GM12864 (cell line): ENCODE results near the gene MYO1A.
"Not testable (repeated sequence)": the region's sequence is repeated elsewhere in the genome, so short reads cannot be mapped to it uniquely, and the experiment has no call there.

Experiments
- DNase-seq: peaks from one replicate; pipeline ENCODE4 v3.0.0-alpha.2; 2011; ENCODE audit warnings: low read depth
- H3K4me3 ChIP-seq: 2 replicates; pipeline ENCODE4 v1.5.1; 2011; ENCODE audit warnings: mild to moderate bottlenecking, low read depth, low read length, control low read depth
- CTCF ChIP-seq: IDR thresholded peaks from 2 replicates; pipeline ENCODE4 v1.5.1; 2011; ENCODE audit warnings: low read depth, mild to moderate bottlenecking, moderate library complexity, low read length, control low read depth, inconsistent platforms; ENCODE audit errors: missing control alignments

MYO1A gene

DNA sequence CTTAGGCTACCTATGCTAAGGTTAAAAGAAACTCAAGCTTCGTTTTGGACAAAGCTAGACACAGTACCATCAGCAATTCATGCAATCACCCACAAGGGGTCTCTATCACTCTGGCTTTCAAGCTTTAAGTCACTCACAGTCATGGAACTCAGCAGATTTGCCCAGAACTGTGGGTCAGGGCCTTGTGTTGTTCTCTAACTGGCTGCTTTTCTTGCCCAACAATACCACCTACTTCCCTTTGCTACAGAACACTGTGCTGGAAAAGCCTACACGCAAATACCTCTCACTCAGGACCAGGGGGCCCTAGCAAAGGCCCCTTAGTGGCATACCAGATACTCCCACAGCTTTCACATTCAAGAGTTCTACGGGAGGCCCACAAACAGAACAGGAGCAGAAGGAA lies 19.6 kb upstream of the MYO1A start:
- no peak overlapping the region for H3K4me3 ChIP-seq
- peak; percentile 69 for DNase-seq
- peak; percentile 89 for TF ChIP-seq CTCF

DNA sequence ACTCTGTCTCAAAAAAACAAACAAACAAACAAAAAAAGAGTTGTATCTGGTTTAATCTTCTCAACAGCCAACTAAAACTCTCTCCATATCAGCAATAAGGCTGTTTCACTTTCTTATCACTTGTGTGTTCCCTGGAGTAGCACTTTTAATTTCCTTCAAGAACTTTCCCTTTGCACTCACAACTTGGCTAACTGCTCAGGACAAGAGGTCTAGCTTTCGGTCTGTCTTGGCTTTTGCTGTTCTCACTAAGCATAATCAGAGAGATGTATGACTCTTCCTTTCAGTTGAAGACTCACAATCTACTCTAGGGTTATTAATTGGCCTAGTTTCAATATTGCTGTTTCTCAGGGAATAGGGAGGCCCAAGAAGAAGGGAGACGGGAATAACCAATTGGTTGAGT lies 16.3 kb upstream of the MYO1A start:
- DNase-seq = no peak
- TF ChIP-seq CTCF = no peak

DNA sequence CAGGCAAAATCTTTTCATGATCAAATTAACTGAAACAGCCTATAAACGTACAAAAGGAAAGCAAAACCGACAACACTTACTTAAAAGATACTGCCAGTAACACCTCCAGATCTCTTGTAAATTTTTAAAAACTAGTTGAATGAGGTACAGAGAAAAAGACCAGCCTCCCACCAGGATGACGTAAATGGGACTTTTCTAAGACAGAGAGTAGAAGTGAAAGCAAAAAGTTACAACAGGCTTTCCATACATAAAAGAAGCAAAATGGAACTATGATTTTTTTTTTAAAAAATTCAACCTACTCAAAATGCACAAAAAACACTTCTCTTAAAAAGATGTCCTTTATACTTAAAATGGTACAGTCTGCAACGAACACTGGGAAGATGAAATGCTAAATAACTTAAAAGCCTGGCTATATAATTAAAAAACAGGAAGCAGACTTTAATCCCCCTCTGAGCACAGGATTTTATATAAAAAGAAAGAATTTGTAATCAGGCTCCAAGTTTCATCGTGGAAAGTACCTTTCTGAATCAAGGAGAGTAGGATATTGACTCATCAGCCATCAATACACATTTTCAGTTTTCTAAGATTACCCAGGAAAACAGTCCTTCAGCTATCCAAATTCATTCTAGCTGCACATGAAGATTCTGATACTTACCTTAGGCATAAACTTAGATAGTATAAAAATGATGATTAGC lies 14.2 kb upstream of the MYO1A start:
- TF ChIP-seq CTCF = no peak
- no peak for DNase-seq
- no peak overlapping the region; the same call in 1 of the 2 replicates for H3K4me3 ChIP-seq

More for the DNA sequence above, 16.3 kb upstream of the MYO1A start:
- no peak overlapping the region for H3K4me3 ChIP-seq

DNA sequence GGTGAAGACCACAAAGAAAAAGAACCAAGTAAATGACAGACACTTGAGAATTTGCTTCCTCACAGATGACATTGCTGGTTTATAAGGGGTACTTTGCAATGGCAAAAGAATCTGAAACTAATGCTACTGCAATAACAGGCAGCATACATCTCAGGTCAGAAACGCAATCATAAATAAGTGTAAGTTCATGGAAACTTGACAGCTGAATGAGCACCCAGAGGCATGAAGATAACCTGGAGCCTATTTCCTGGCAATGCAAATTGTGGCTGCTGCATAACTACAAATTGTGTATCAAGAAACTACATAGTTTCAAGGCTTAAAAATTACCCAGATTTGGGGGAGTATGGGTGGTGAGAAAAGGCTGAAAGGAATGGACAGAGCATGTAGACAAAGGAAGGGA lies 8.5 kb upstream of the MYO1A start:
- no peak for TF ChIP-seq CTCF
- H3K4me3 ChIP-seq = no peak overlapping the region
- DNase-seq = no peak

GRCh38 chr12:57057067-57057751 lies 7.3 kb upstream of the MYO1A start:
- DNase-seq = no peak
- TF ChIP-seq CTCF = no peak
- H3K4me3 ChIP-seq = no peak overlapping the region

DNA sequence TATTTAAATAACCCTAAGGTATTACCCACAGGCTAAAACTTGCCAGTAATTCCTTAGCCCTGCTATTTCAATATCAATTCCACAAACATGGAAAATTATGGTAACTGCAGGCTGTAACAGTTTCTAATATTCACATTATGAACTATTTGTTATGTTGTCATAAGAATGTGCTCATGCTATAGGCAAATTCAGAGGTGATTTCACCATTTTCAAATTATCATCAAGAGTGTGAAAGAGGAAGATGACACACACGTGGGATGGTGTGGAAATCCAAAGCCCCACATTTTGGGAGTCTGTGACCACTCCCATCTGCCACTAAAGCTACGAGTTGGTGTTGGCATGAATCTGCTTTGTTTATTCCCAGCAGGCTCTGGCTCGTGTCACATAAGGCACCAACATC lies 5.9 kb upstream of the MYO1A start:
- H3K4me3 ChIP-seq = no peak overlapping the region
- no peak for DNase-seq
- no peak for TF ChIP-seq CTCF

- not testable (repeated sequence) for H3K4me3 ChIP-seq, DNase-seq
Measured at GRCh38 chr12:57053901-57054300, 4.0 kb upstream of the MYO1A start.

DNA sequence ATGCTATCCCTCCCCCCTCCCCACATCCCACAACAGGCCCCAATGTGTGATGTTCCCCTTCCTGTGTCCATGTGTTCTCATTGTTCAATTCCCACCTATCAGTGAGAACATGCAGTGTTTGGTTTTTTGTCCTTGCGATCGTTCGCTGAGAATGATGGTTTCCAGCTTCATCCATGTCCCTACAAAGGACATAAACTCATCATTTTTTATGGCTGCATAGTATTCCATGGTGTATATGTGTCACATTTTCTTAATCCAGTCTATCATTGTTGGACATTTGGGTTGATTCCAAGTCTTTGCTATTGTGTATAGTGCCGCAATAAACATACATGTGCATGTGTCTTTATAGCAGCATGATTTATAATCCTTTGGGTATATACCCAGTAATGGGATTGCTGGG lies 3.2 kb upstream of the MYO1A start:
- H3K4me3 ChIP-seq, DNase-seq: not testable (repeated sequence)
